ENCODE data around the gene XRCC5. TPM values are rescaled to one million over a fixed set of nuclear protein-coding genes. Genes with fewer than 3 reads are reported as not detected.

XRCC5 gene
- total RNA-seq, 1 experiment from 2014 or later = 322 TPM

- in situ Hi-C loops (cut with HindIII; ENCODE audit: low pct_unique_long_range_greater_than_20kb, low sequenced_read_pairs) (no loop called here), intact Hi-C loops (cut with micrococcal nuclease; ENCODE audit: unreplicated experiment) (no loop called here)
- CTCF ChIA-PET = no interaction called here
- no TSS peak for BruUV-seq (replicated peaks)
- Histone ChIP-seq H3K4me1 (ENCODE audit: control insufficient read depth, insufficient read depth, low read length) (peaks cover 6% of the 10 kb centered on the region), H3K27ac (ENCODE audit: low read length) (no peak overlapping the region), H3K36me3 (ENCODE audit: control insufficient read depth, insufficient read depth, low read length) (no peaks in the 10 kb centered on the region), H3K27me3 (ENCODE audit: control insufficient read depth, insufficient read depth, low read length) (no peaks in the 10 kb centered on the region), H3K9me3 (ENCODE audit: control insufficient read depth, insufficient read depth, low read depth, low read length) (no peaks in the 10 kb centered on the region), H3K4me3 (ENCODE audit: low read depth in 2 of 2, low read length in 2 of 2) (no peak overlapping the region)
- ATAC-seq = peak; percentile 66
- DNase-seq (ENCODE audit: low read depth, low spot score) = peak; percentile 81
- POLR2A ChIA-PET = no interaction called here
- TF ChIP-seq POLR2AphosphoS5 (IDR thresholded peaks at IDR 0.05; ENCODE audit: low read depth, low read length) = 0 out of 2 replicates have a peak, but pooled peaks have one; percentile 17
- TF ChIP-seq TCF7L2 (IDR thresholded peaks at IDR 0.05; ENCODE audit: low read depth, low read length) = no peak
Measured at GRCh38 chr2:216216951-216217903, 108.1 kb downstream of the XRCC5 start.

GRCh38 chr2:216217904-216218260 is 108.7 kb downstream of the XRCC5 start:
- TF ChIP-seq TCF7L2 (IDR thresholded peaks at IDR 0.05; ENCODE audit: low read depth, low read length) (no peak), SIN3A (IDR thresholded peaks at IDR 0.05; ENCODE audit: borderline replicate concordance, insufficient read depth, low read depth, low read length) (no peak), POLR2AphosphoS5 (IDR thresholded peaks at IDR 0.05; ENCODE audit: low read depth, low read length) (no peak)
- TF ChIP-seq, protein P1, sequence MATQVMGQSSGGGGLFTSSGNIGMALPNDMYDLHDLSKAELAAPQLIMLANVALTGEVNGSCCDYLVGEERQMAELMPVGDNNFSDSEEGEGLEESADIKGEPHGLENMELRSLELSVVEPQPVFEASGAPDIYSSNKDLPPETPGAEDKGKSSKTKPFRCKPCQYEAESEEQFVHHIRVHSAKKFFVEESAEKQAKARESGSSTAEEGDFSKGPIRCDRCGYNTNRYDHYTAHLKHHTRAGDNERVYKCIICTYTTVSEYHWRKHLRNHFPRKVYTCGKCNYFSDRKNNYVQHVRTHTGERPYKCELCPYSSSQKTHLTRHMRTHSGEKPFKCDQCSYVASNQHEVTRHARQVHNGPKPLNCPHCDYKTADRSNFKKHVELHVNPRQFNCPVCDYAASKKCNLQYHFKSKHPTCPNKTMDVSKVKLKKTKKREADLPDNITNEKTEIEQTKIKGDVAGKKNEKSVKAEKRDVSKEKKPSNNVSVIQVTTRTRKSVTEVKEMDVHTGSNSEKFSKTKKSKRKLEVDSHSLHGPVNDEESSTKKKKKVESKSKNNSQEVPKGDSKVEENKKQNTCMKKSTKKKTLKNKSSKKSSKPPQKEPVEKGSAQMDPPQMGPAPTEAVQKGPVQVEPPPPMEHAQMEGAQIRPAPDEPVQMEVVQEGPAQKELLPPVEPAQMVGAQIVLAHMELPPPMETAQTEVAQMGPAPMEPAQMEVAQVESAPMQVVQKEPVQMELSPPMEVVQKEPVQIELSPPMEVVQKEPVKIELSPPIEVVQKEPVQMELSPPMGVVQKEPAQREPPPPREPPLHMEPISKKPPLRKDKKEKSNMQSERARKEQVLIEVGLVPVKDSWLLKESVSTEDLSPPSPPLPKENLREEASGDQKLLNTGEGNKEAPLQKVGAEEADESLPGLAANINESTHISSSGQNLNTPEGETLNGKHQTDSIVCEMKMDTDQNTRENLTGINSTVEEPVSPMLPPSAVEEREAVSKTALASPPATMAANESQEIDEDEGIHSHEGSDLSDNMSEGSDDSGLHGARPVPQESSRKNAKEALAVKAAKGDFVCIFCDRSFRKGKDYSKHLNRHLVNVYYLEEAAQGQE (IDR thresholded peaks at IDR 0.05; ENCODE audit: insufficient read depth in 1 of 2, low read depth in 2 of 2, low read length in 1 of 2) = no peak
- TF ChIP-seq, protein P2, sequence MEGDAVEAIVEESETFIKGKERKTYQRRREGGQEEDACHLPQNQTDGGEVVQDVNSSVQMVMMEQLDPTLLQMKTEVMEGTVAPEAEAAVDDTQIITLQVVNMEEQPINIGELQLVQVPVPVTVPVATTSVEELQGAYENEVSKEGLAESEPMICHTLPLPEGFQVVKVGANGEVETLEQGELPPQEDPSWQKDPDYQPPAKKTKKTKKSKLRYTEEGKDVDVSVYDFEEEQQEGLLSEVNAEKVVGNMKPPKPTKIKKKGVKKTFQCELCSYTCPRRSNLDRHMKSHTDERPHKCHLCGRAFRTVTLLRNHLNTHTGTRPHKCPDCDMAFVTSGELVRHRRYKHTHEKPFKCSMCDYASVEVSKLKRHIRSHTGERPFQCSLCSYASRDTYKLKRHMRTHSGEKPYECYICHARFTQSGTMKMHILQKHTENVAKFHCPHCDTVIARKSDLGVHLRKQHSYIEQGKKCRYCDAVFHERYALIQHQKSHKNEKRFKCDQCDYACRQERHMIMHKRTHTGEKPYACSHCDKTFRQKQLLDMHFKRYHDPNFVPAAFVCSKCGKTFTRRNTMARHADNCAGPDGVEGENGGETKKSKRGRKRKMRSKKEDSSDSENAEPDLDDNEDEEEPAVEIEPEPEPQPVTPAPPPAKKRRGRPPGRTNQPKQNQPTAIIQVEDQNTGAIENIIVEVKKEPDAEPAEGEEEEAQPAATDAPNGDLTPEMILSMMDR (IDR thresholded peaks at IDR 0.05) = no peak
- no peak for ATAC-seq
- ChIA-PET POLR2A (no interaction called here), CTCF (no interaction called here)
- in situ Hi-C loops (cut with HindIII; ENCODE audit: low pct_unique_long_range_greater_than_20kb, low sequenced_read_pairs) = no loop called here
- Histone ChIP-seq H3K27ac (ENCODE audit: low read length) (no peak overlapping the region), H3K4me3 (ENCODE audit: low read depth in 2 of 2, low read length in 2 of 2) (no peak overlapping the region), H3K4me1 (ENCODE audit: control insufficient read depth, insufficient read depth, low read length) (peaks cover 6% of the 10 kb centered on the region), H3K9me3 (ENCODE audit: control insufficient read depth, insufficient read depth, low read depth, low read length) (no peaks in the 10 kb centered on the region), H3K36me3 (ENCODE audit: control insufficient read depth, insufficient read depth, low read length) (no peaks in the 10 kb centered on the region), H3K27me3 (ENCODE audit: control insufficient read depth, insufficient read depth, low read length) (no peaks in the 10 kb centered on the region)
- BruUV-seq (replicated peaks) = no TSS peak
- DNase-seq (ENCODE audit: low read depth, low spot score) = no peak
- intact Hi-C loops (cut with micrococcal nuclease; ENCODE audit: unreplicated experiment) = no loop called here

GRCh38 chr2:216219861-216220260 is 110.7 kb downstream of the XRCC5 start:
- no peaks in the 10 kb centered on the region for H3K9me3 ChIP-seq (ENCODE audit: control insufficient read depth, insufficient read depth, low read depth, low read length)
- no peak overlapping the region for H3K27ac ChIP-seq (ENCODE audit: low read length)
- no peak for TF ChIP-seq SIN3A (IDR thresholded peaks at IDR 0.05; ENCODE audit: borderline replicate concordance, insufficient read depth, low read depth, low read length)
- TF ChIP-seq TCF7L2 (IDR thresholded peaks at IDR 0.05; ENCODE audit: low read depth, low read length) = no peak
- TF ChIP-seq, protein P1 (IDR thresholded peaks at IDR 0.05; ENCODE audit: insufficient read depth in 1 of 2, low read depth in 2 of 2, low read length in 1 of 2) = no peak
- TF ChIP-seq, protein P2 (IDR thresholded peaks at IDR 0.05) = no peak
- no peak for TF ChIP-seq POLR2AphosphoS5 (IDR thresholded peaks at IDR 0.05; ENCODE audit: low read depth, low read length)
- POLR2A ChIA-PET = no interaction called here
- no TSS peak for BruUV-seq (replicated peaks)
- in situ Hi-C loops (cut with HindIII; ENCODE audit: low pct_unique_long_range_greater_than_20kb, low sequenced_read_pairs) (no loop called here), intact Hi-C loops (cut with micrococcal nuclease; ENCODE audit: unreplicated experiment) (loop anchor here (5.0 kb wide), 1 partner anchor 182 kb away; no protein-coding TSS in a partner anchor)
- H3K4me3 ChIP-seq (ENCODE audit: low read depth in 2 of 2, low read length in 2 of 2) = no peak overlapping the region
- ATAC-seq (no peak), DNase-seq (ENCODE audit: low read depth, low spot score) (no peak)
- CTCF ChIA-PET = no interaction called here
- no peaks in the 10 kb centered on the region for H3K36me3 ChIP-seq (ENCODE audit: control insufficient read depth, insufficient read depth, low read length)
- peaks cover 6% of the 10 kb centered on the region for H3K4me1 ChIP-seq (ENCODE audit: control insufficient read depth, insufficient read depth, low read length)
- H3K27me3 ChIP-seq (ENCODE audit: control insufficient read depth, insufficient read depth, low read length) = no peaks in the 10 kb centered on the region
